DMS 273 (cell line): ENCODE measurements around the gene ANKRD37.
"Not testable (repeated sequence)": the region's sequence is repeated elsewhere in the genome, so short reads cannot be mapped to it uniquely, and the experiment has no call there.

Experiments
- DNase-seq: peaks from one replicate; lab custom pipeline; 2025; ENCODE audit not compliant: unreplicated experiment; lab: John Stamatoyannopoulos, UW

ANKRD37 gene

GRCh38 chr4:185396724-185397385, at the start of gene ANKRD37:
Gene ANKRD37, plus strand, starts transcription at chr4:185396841. Its CDS starts 83 bp downstream, at chr4:185396924.
- peak; percentile 33 for DNase-seq

- DNase-seq, result no peak
Measured at GRCh38 chr4:185346975-185347601, 49.6 kb upstream of the ANKRD37 start.

- DNase-seq, result no peak
Measured at GRCh38 chr4:185351691-185352090, 45.0 kb upstream of the ANKRD37 start.

- no peak for DNase-seq
Measured at GRCh38 chr4:185352202-185352601, 44.4 kb upstream of the ANKRD37 start.

GRCh38 chr4:185352741-185353140, 43.9 kb upstream of the ANKRD37 start:
- no peak for DNase-seq

GRCh38 chr4:185357211-185357610, 39.4 kb upstream of the ANKRD37 start:
- no peak for DNase-seq

GRCh38 chr4:185357733-185358440, 38.8 kb upstream of the ANKRD37 start:
- no peak for DNase-seq

GRCh38 chr4:185358514-185358913, 38.1 kb upstream of the ANKRD37 start:
- DNase-seq, result no peak

- DNase-seq, result no peak
Measured at GRCh38 chr4:185358959-185359358, 37.7 kb upstream of the ANKRD37 start.

GRCh38 chr4:185359767-185360446, 36.7 kb upstream of the ANKRD37 start:
- no peak for DNase-seq

GRCh38 chr4:185361872-185362271, 34.8 kb upstream of the ANKRD37 start:
- DNase-seq, result no peak

GRCh38 chr4:185362570-185362969, 34.1 kb upstream of the ANKRD37 start:
- not testable (repeated sequence) for DNase-seq

GRCh38 chr4:185363251-185363650, 33.4 kb upstream of the ANKRD37 start:
- no peak for DNase-seq

GRCh38 chr4:185364886-185365285, 31.8 kb upstream of the ANKRD37 start:
- DNase-seq, result no peak

- DNase-seq, result no peak
Measured at GRCh38 chr4:185369731-185370130, 26.9 kb upstream of the ANKRD37 start.

GRCh38 chr4:185370268-185370949, 26.2 kb upstream of the ANKRD37 start:
- no peak for DNase-seq

- no peak for DNase-seq
Measured at GRCh38 chr4:185371702-185372101, 24.9 kb upstream of the ANKRD37 start.

- DNase-seq, result no peak
Measured at GRCh38 chr4:185374027-185374426, 22.6 kb upstream of the ANKRD37 start.

GRCh38 chr4:185374573-185374972, 22.1 kb upstream of the ANKRD37 start:
- DNase-seq, result no peak

- DNase-seq, result no peak
Measured at GRCh38 chr4:185378264-185378663, 18.4 kb upstream of the ANKRD37 start.
